ENCODE data around the gene DGKQ.
"Not testable (repeated sequence)": the region's sequence is repeated elsewhere in the genome, so short reads cannot be mapped to it uniquely, and the experiment has no call there.

DGKQ gene

GRCh38 chr4:978957-979701 lies 5.8 kb upstream of the DGKQ start:
- Mint-ChIP-seq H3K36me3 (ENCODE audit: low read depth) (no peaks in the 10 kb centered on the region), H3K27ac (no peak overlapping the region), H3K4me1 (ENCODE audit: low read depth) (peaks cover under 1% of the 10 kb centered on the region), H3K4me3 (no peak overlapping the region), H3K9me3 (no peaks in the 10 kb centered on the region), H3K27me3 (no peaks in the 10 kb centered on the region)
- no peak for DNase-seq

DNA sequence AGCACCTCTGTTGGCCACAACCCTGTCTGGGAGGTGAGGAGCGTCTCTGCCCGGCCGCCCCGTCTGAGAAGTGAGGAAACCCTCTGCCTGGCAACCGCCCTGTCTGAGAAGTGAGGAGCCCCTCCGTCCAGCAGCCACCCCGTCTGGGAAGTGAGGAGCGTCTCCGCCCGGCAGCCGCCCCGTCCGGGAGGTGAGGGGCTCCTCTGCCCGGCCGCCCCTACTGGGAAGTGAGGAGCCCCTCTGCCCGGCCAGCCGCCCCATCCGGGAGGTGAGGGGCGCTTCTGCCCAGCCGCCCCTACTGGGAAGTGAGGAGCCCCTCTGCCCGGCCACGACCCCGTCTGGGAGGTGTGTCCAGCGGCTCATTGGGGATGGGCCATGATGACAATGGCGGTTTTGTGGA lies 2.6 kb upstream of the DGKQ start:
- H3K4me3 Mint-ChIP-seq; H3K36me3 Mint-ChIP-seq (ENCODE audit: low read depth): not testable (repeated sequence)

GRCh38 chr4:974668-975067 lies 1.3 kb upstream of the DGKQ start:
- Mint-ChIP-seq H3K9me3 (no peaks in the 10 kb centered on the region), H3K27ac (no peak overlapping the region), H3K4me3 (no peak overlapping the region)

More for the DNA sequence above, 2.6 kb upstream of the DGKQ start:
- H3K9me3 Mint-ChIP-seq; H3K27me3 Mint-ChIP-seq; DNase-seq; H3K27ac Mint-ChIP-seq; H3K4me1 Mint-ChIP-seq (ENCODE audit: low read depth): not testable (repeated sequence)

DNA sequence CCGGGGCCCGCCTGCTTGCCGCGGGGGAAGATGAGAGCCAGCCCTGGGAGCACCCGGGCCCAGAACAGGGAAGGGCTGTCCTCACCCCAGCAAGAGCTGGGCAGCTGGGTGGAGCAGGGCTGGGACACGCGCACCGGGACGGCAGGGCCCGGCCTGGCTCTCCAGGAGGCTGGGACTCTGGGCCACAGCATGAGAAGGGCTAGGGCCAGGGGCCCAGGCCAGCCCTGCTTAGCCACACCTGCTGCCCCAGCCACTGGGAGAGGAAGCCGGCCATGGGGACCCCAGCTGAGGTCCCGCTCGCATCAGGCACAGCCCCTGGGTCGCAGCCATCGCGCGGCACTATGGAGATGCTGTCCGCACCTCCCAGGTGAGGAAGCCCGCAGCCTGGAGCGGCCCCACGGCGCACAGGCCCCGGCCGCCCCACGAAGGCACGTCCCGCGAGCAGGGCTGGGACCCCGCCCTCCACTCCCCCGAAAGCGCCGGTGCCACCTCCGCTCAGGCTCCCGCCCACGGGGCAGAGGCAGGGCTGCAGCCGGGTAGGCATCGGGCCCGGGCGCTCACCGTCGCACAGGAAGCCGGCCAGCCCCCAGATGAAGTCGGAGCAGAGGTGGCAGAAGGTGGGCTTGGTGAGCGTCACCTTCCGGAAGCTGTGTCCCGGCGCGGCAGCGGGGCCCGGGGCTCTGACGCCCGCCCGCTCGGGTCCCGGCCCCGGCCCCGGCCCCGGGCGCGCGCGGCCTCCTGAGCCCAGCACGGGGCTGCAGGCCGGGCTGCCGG lies 531 bp downstream of the DGKQ start:
- H3K27ac Mint-ChIP-seq, result no peak overlapping the region
- H3K4me3 Mint-ChIP-seq, result peak overlapping the region; percentile 65
- H3K9me3 Mint-ChIP-seq, result no peaks in the 10 kb centered on the region
- H3K27me3 Mint-ChIP-seq, result no peaks in the 10 kb centered on the region
- peak; percentile 74 for DNase-seq
- peaks cover 16% of the 10 kb centered on the region for H3K4me1 Mint-ChIP-seq (ENCODE audit: low read depth)
- no peaks in the 10 kb centered on the region for H3K36me3 Mint-ChIP-seq (ENCODE audit: low read depth)

More at GRCh38 chr4:974668-975067, 1.3 kb upstream of the DGKQ start:
- H3K27me3 Mint-ChIP-seq, result no peaks in the 10 kb centered on the region
- DNase-seq, result no peak
- H3K4me1 Mint-ChIP-seq (ENCODE audit: low read depth), result peaks cover 16% of the 10 kb centered on the region
- H3K36me3 Mint-ChIP-seq (ENCODE audit: low read depth), result no peaks in the 10 kb centered on the region

DNA sequence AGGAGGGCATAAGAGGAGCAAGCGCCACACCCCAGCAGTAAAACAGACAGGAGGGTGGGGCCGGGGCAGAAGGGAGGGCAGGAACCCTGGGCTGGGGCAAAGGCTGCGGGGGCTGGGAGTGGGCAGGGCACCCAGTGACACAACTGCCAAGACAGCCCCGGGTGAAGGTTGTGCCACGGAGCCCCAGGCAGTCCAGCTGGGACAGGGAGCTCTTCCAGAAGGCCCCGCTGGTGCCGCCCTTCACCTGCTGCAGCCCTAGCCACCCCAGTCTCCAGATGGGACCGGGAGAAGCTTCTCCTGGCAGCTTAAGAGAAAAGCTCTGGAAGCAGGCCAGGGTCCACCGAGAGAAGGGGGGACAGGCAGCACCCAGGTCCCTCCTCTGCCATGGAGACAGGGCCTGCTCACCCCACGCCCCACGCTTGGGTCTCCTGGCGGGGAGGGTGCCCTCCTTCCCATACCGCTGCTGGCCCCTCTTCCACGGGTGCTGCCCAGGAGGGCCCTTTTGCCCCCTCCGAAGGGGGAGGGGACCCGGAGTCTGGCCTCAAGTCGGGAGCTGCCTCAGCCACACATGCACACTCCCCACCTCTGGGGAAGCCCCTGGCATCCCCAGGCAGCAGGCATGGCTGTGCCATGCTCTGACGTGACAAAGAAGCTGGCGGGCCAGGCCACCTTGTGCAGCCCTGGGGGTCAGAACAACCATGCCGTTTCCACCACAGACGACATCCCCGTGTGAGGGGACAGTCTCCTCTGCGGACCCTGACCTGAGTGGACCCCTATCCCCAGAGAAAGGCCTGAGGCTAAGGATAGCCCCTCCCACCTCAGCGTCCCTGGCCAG lies 1.5 kb downstream of the DGKQ start:
- H3K27ac Mint-ChIP-seq, result no peak overlapping the region
- no peaks in the 10 kb centered on the region for H3K9me3 Mint-ChIP-seq
- H3K4me3 Mint-ChIP-seq, result peak overlapping the region; percentile 65
- no peak for DNase-seq
- H3K4me1 Mint-ChIP-seq (ENCODE audit: low read depth), result peaks cover 16% of the 10 kb centered on the region
- no peaks in the 10 kb centered on the region for H3K27me3 Mint-ChIP-seq
- no peaks in the 10 kb centered on the region for H3K36me3 Mint-ChIP-seq (ENCODE audit: low read depth)

- no peaks in the 10 kb centered on the region for H3K27me3 Mint-ChIP-seq
- H3K4me3 Mint-ChIP-seq, result peak overlapping the region; percentile 33
- H3K9me3 Mint-ChIP-seq, result no peaks in the 10 kb centered on the region
- H3K27ac Mint-ChIP-seq, result no peak overlapping the region
- no peak for DNase-seq
- H3K4me1 Mint-ChIP-seq (ENCODE audit: low read depth), result peaks cover 16% of the 10 kb centered on the region
- H3K36me3 Mint-ChIP-seq (ENCODE audit: low read depth), result peaks cover under 1% of the 10 kb centered on the region
Measured at GRCh38 chr4:970854-971520, 2.4 kb downstream of the DGKQ start.

- DNase-seq, result no peak
- Mint-ChIP-seq H3K4me1 (ENCODE audit: low read depth) (peaks cover 16% of the 10 kb centered on the region), H3K4me3 (no peak overlapping the region)
Measured at GRCh38 chr4:970046-970745, 3.2 kb downstream of the DGKQ start.

GRCh38 chr4:968621-969394 lies 4.6 kb downstream of the DGKQ start:
- Mint-ChIP-seq H3K36me3 (ENCODE audit: low read depth) (peaks cover 10% of the 10 kb centered on the region), H3K4me3 (no peak overlapping the region), H3K4me1 (ENCODE audit: low read depth) (peaks cover 16% of the 10 kb centered on the region), H3K27me3 (no peaks in the 10 kb centered on the region), H3K27ac (no peak overlapping the region), H3K9me3 (no peaks in the 10 kb centered on the region)
- no peak for DNase-seq

More at GRCh38 chr4:970046-970745, 3.2 kb downstream of the DGKQ start:
- Mint-ChIP-seq H3K27ac (peak overlapping the region; percentile 2), H3K9me3 (no peaks in the 10 kb centered on the region), H3K36me3 (ENCODE audit: low read depth) (peaks cover 4% of the 10 kb centered on the region), H3K27me3 (no peaks in the 10 kb centered on the region)

- H3K36me3 Mint-ChIP-seq (ENCODE audit: low read depth), result peaks cover 15% of the 10 kb centered on the region
Measured at GRCh38 chr4:968221-968620, 5.1 kb downstream of the DGKQ start.

GRCh38 chr4:967113-968104 lies 6.0 kb downstream of the DGKQ start:
- H3K4me1 Mint-ChIP-seq (ENCODE audit: low read depth), result peaks cover 16% of the 10 kb centered on the region
- no peaks in the 10 kb centered on the region for H3K9me3 Mint-ChIP-seq
- peaks cover 17% of the 10 kb centered on the region for H3K36me3 Mint-ChIP-seq (ENCODE audit: low read depth)
- no peak overlapping the region for H3K4me3 Mint-ChIP-seq
- no peak overlapping the region for H3K27ac Mint-ChIP-seq
- no peak for DNase-seq
- no peaks in the 10 kb centered on the region for H3K27me3 Mint-ChIP-seq

More at GRCh38 chr4:968221-968620, 5.1 kb downstream of the DGKQ start:
- peaks cover 16% of the 10 kb centered on the region for H3K4me1 Mint-ChIP-seq (ENCODE audit: low read depth)
- H3K9me3 Mint-ChIP-seq, result no peaks in the 10 kb centered on the region
- H3K4me3 Mint-ChIP-seq, result no peak overlapping the region
- no peaks in the 10 kb centered on the region for H3K27me3 Mint-ChIP-seq
- no peak overlapping the region for H3K27ac Mint-ChIP-seq
- no peak for DNase-seq

DNA sequence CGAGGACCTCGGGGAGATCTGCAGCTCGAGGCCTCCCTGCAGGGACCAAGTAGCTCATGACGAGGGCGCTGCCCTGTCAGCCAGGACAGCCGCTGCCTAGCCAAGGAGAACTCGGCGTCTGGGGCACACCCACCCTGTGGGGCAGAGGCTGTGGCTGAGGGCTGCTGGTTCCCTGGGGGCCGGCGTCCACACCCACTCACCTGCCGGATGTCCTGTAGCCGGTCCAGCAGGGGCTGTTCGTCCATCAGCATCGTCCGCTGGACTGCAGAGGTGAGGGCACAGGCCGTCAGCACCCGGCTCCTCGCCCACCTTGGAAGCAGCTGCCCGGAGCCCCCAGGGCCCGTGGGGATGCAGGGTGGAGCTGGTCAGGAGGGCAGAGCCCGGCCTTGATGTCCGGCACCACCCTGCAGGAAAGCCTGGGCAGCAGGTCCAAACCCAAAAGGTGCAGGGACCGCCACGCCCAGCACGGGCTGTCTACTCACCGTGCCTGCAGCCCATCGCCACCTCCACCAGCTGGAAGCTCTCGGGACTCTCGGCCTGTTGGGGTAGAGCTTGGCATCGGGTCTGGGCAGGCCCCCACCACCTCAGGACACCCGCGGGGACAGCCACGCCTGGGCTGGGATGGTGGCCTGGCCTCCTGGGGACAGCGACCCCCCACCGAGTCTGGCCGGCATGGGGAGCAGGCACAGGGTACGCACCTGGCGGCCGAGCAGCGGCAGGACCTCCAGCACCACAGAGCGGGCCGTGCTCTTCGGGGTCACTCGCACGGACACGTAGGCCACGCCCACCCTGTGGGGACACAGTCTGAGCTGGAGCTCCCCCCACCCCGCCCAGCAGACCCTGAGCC lies 6.9 kb downstream of the DGKQ start:
- Mint-ChIP-seq H3K27ac (no peak overlapping the region), H3K27me3 (no peaks in the 10 kb centered on the region), H3K9me3 (no peaks in the 10 kb centered on the region), H3K4me3 (no peak overlapping the region), H3K36me3 (ENCODE audit: low read depth) (peaks cover 26% of the 10 kb centered on the region), H3K4me1 (ENCODE audit: low read depth) (peaks cover 13% of the 10 kb centered on the region)
- DNase-seq, result no peak

GRCh38 chr4:965766-966134 lies 7.6 kb downstream of the DGKQ start:
- Mint-ChIP-seq H3K27ac (no peak overlapping the region), H3K4me1 (ENCODE audit: low read depth) (peaks cover 6% of the 10 kb centered on the region), H3K4me3 (no peak overlapping the region), H3K27me3 (no peaks in the 10 kb centered on the region), H3K36me3 (ENCODE audit: low read depth) (peaks cover 26% of the 10 kb centered on the region), H3K9me3 (no peaks in the 10 kb centered on the region)
- no peak for DNase-seq
